ENCODE measurements around the gene BTD. TPM values are rescaled to one million over a fixed set of nuclear protein-coding genes. Genes with fewer than 3 reads are reported as not detected.

The BTD gene
- total and polyA plus RNA-seq, 2 donors (not counting 1 experiment from before 2014, with no cell fraction given): 24.4 to 24.9 TPM

- H3K9ac ChIP-seq (ENCODE audit: insufficient read depth, low read length): no peak overlapping the region
- no peak overlapping the region for H3K27ac ChIP-seq (ENCODE audit: insufficient read depth, low read length)
- H2AFZ ChIP-seq (ENCODE audit: low read length): no peak overlapping the region
- TF ChIP-seq EZH2 (IDR thresholded peaks at IDR 0.05; ENCODE audit: low read length, missing control alignments): no peak
- TF ChIP-seq CTCF (conservative IDR thresholded peaks at IDR 0.05 in 1 of 2, IDR thresholded peaks at IDR 0.05 in 1 of 2; ENCODE audit: low read depth in 1 of 2, low read length in 2 of 2): no peak
- H3K9me3 ChIP-seq (ENCODE audit: control insufficient read depth, insufficient read depth, low read depth, low read length): no peaks in the 10 kb centered on the region
- H3K4me1 ChIP-seq (ENCODE audit: control insufficient read depth, extremely low read depth, insufficient read depth, low read length): peaks cover 28% of the 10 kb centered on the region
- H3K4me2 ChIP-seq (ENCODE audit: extremely low read depth, insufficient read depth, low read length): no peak overlapping the region
- H3K36me3 ChIP-seq (ENCODE audit: control insufficient read depth, insufficient read depth, low read length): no peaks in the 10 kb centered on the region
- no peak for DNase-seq (ENCODE audit: low read depth in 2 of 2)
- no peaks in the 10 kb centered on the region for H3K79me2 ChIP-seq (ENCODE audit: control insufficient read depth, insufficient read depth, low read length)
- no peak overlapping the region for H3K4me3 ChIP-seq (replicated peaks in 1 of 4; ENCODE audit: control extremely low read depth in 1 of 4, insufficient read depth in 1 of 4, low read depth in 3 of 4, low read length in 4 of 4)
- H4K20me1 ChIP-seq (ENCODE audit: control insufficient read depth, extremely low read depth, insufficient read depth, low read length): no peaks in the 10 kb centered on the region
- no peaks in the 10 kb centered on the region for H3K27me3 ChIP-seq (ENCODE audit: control insufficient read depth, insufficient read depth, low read length)
These were observed 47.8 kb downstream of the BTD start for GRCh38 chr3:15649341-15649740.

DNA sequence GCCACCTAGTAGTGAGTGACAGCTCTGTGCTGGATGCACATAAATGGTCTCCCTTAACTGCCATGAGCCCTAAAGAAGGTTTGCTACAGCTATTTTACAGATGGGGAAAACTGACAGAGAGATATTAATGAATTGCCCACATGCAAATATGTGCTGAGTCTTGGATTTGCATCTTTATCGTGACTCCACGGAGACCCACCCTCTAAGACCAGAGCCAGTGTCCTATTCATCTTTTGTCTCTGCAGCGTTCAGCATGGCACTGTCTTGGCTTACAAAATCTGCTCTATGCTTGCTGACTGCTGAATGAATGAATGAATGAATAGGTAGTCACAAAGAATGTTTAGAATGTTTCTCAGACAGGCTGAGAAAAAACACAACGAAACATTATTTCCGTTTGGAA is 48.3 kb downstream of the BTD start:
- Histone ChIP-seq H3K9ac (ENCODE audit: insufficient read depth, low read length) (no peak overlapping the region), H3K27me3 (ENCODE audit: control insufficient read depth, insufficient read depth, low read length) (no peaks in the 10 kb centered on the region), H3K9me3 (ENCODE audit: control insufficient read depth, insufficient read depth, low read depth, low read length) (no peaks in the 10 kb centered on the region), H3K36me3 (ENCODE audit: control insufficient read depth, insufficient read depth, low read length) (no peaks in the 10 kb centered on the region), H3K4me2 (ENCODE audit: extremely low read depth, insufficient read depth, low read length) (no peak overlapping the region), H3K79me2 (ENCODE audit: control insufficient read depth, insufficient read depth, low read length) (no peaks in the 10 kb centered on the region), H2AFZ (ENCODE audit: low read length) (no peak overlapping the region), H3K27ac (ENCODE audit: insufficient read depth, low read length) (no peak overlapping the region), H3K4me1 (ENCODE audit: control insufficient read depth, extremely low read depth, insufficient read depth, low read length) (peaks cover 28% of the 10 kb centered on the region), H3K4me3 (replicated peaks in 1 of 4; ENCODE audit: control extremely low read depth in 1 of 4, insufficient read depth in 1 of 4, low read depth in 3 of 4, low read length in 4 of 4) (no peak overlapping the region), H4K20me1 (ENCODE audit: control insufficient read depth, extremely low read depth, insufficient read depth, low read length) (no peaks in the 10 kb centered on the region)
- TF ChIP-seq CTCF (conservative IDR thresholded peaks at IDR 0.05 in 1 of 2, IDR thresholded peaks at IDR 0.05 in 1 of 2; ENCODE audit: low read depth in 1 of 2, low read length in 2 of 2) (no peak), EZH2 (IDR thresholded peaks at IDR 0.05; ENCODE audit: low read length, missing control alignments) (no peak)
- peak in 1 of 2 donors; percentile 33 for DNase-seq (ENCODE audit: low read depth in 2 of 2)

- Histone ChIP-seq H3K9ac (ENCODE audit: insufficient read depth, low read length) (no peak overlapping the region), H3K27ac (ENCODE audit: insufficient read depth, low read length) (no peak overlapping the region), H2AFZ (ENCODE audit: low read length) (peak overlapping the region; percentile 36), H3K4me1 (ENCODE audit: control insufficient read depth, extremely low read depth, insufficient read depth, low read length) (peaks cover 18% of the 10 kb centered on the region), H3K4me2 (ENCODE audit: extremely low read depth, insufficient read depth, low read length) (no peak overlapping the region), H3K27me3 (ENCODE audit: control insufficient read depth, insufficient read depth, low read length) (no peaks in the 10 kb centered on the region), H3K79me2 (ENCODE audit: control insufficient read depth, insufficient read depth, low read length) (no peaks in the 10 kb centered on the region), H4K20me1 (ENCODE audit: control insufficient read depth, extremely low read depth, insufficient read depth, low read length) (no peaks in the 10 kb centered on the region), H3K9me3 (ENCODE audit: control insufficient read depth, insufficient read depth, low read depth, low read length) (no peaks in the 10 kb centered on the region), H3K4me3 (replicated peaks in 1 of 4; ENCODE audit: control extremely low read depth in 1 of 4, insufficient read depth in 1 of 4, low read depth in 3 of 4, low read length in 4 of 4) (no peak overlapping the region), H3K36me3 (ENCODE audit: control insufficient read depth, insufficient read depth, low read length) (no peaks in the 10 kb centered on the region)
- no peak for TF ChIP-seq EZH2 (IDR thresholded peaks at IDR 0.05; ENCODE audit: low read length, missing control alignments)
- no peak for TF ChIP-seq CTCF (conservative IDR thresholded peaks at IDR 0.05 in 1 of 2, IDR thresholded peaks at IDR 0.05 in 1 of 2; ENCODE audit: low read depth in 1 of 2, low read length in 2 of 2)
- DNase-seq (ENCODE audit: low read depth in 2 of 2): no peak
These were observed 49.9 kb downstream of the BTD start for GRCh38 chr3:15651396-15651795.
